Suprapubic skin (tissue), 4 donors: ENCODE data around the gene TMPRSS11D. TPM values are rescaled to one million over a fixed set of nuclear protein-coding genes. Genes with fewer than 3 reads are reported as not detected.

ENCODE experiments used
- total RNA-seq, 4 donors: library from RNA; depleted of rRNA; stranded (reverse); fragments of >200 nt; gene quantifications; one replicate each; pipeline ENCODE4 v1.1.0, GENCODE V29; 2016

TMPRSS11D gene
- total RNA-seq, 4 donors from 2014 or later, result 0.72 to 0.73 TPM; not detected in 2

Other genes with a start within 250 kb of the TMPRSS11D start
- gene UBA6, start 182.8 kb downstream of the TMPRSS11D start, total RNA-seq, result 10 to 100 TPM; 49.4 to 81.9 (median 56.3) TPM
- not detected for gene GNRHR, start 129.6 kb downstream of the TMPRSS11D start, total RNA-seq
- not detected for gene TMPRSS11A, start 79.5 kb upstream of the TMPRSS11D start, total RNA-seq
- gene TMPRSS11F, start 245.9 kb upstream of the TMPRSS11D start, total RNA-seq, result 10 to 100 TPM in 3 of 4 donors, 1 to 10 TPM in 1; 8.1 to 20.1 (median 13.0) TPM